Activated naive CD8-positive, alpha-beta T cell treated with anti-CD3 and anti-CD28 coated beads, Interleukin-2, amount 50 U/mL, for 24 hours (primary cell): ENCODE results near the gene CMSS1.
A peak's percentile ranks its signal among the peaks of the same experiment; 100 is the strongest.

Experiments used
- ATAC-seq: fragments of 150-1000 bp; cut with Tn5 transposase; one replicate; pipeline ENCODE4 v1.10.0; 2021
- DNase-seq: peaks from one replicate; pipeline ENCODE4 v3.0.0; 2021
- H3K27ac Mint-ChIP-seq: one replicate; pipeline ENCODE4 v1.8.0; 2021; ENCODE audit warnings: mild to moderate bottlenecking, mixed read lengths
- H3K27me3 Mint-ChIP-seq: one replicate; pipeline ENCODE4 v1.8.0; 2021; ENCODE audit warnings: mixed read lengths
- H3K36me3 Mint-ChIP-seq: one replicate; pipeline ENCODE4 v1.8.0; 2021; ENCODE audit warnings: low read depth, mixed read lengths
- H3K4me1 Mint-ChIP-seq: one replicate; pipeline ENCODE4 v1.8.0; 2021; ENCODE audit warnings: mixed read lengths
- H3K4me3 Mint-ChIP-seq: one replicate; pipeline ENCODE4 v1.8.0; 2021; ENCODE audit warnings: mild to moderate bottlenecking, moderate library complexity, mixed read lengths
- H3K9me3 Mint-ChIP-seq: one replicate; pipeline ENCODE4 v1.8.0; 2021; ENCODE audit warnings: mixed read lengths

CMSS1 gene

GRCh38 chr3:100125161-100125938 is 307.7 kb downstream of the CMSS1 start:
- Mint-ChIP-seq H3K27ac (no peak overlapping the region), H3K36me3 (peaks cover 2% of the 10 kb centered on the region), H3K9me3 (no peaks in the 10 kb centered on the region), H3K4me3 (no peak overlapping the region), H3K4me1 (no peaks in the 10 kb centered on the region), H3K27me3 (no peaks in the 10 kb centered on the region)
- DNase-seq, result no peak
- no peak for ATAC-seq

GRCh38 chr3:100127792-100128191 is 310.1 kb downstream of the CMSS1 start:
- Mint-ChIP-seq H3K9me3 (no peaks in the 10 kb centered on the region), H3K36me3 (peaks cover 2% of the 10 kb centered on the region), H3K4me1 (no peaks in the 10 kb centered on the region), H3K27me3 (no peaks in the 10 kb centered on the region), H3K27ac (no peak overlapping the region), H3K4me3 (no peak overlapping the region)
- no peak for ATAC-seq
- no peak for DNase-seq

GRCh38 chr3:100128565-100128964 is 310.9 kb downstream of the CMSS1 start:
- Mint-ChIP-seq H3K36me3 (peaks cover 2% of the 10 kb centered on the region), H3K4me3 (no peak overlapping the region), H3K4me1 (no peaks in the 10 kb centered on the region), H3K9me3 (no peaks in the 10 kb centered on the region), H3K27me3 (no peaks in the 10 kb centered on the region), H3K27ac (no peak overlapping the region)
- no peak for ATAC-seq
- no peak for DNase-seq

- Mint-ChIP-seq H3K27me3 (no peaks in the 10 kb centered on the region), H3K36me3 (peaks cover 2% of the 10 kb centered on the region)
- no peak for ATAC-seq
Observed at GRCh38 chr3:100129941-100130340, 312.3 kb downstream of the CMSS1 start.

GRCh38 chr3:100131241-100131640 is 313.6 kb downstream of the CMSS1 start:
- Mint-ChIP-seq H3K36me3 (peaks cover 2% of the 10 kb centered on the region), H3K9me3 (no peaks in the 10 kb centered on the region), H3K27me3 (no peaks in the 10 kb centered on the region), H3K4me3 (no peak overlapping the region), H3K4me1 (no peaks in the 10 kb centered on the region), H3K27ac (no peak overlapping the region)
- no peak for ATAC-seq
- DNase-seq, result no peak

More at GRCh38 chr3:100129941-100130340, 312.3 kb downstream of the CMSS1 start:
- Mint-ChIP-seq H3K9me3 (no peaks in the 10 kb centered on the region), H3K4me3 (no peak overlapping the region), H3K4me1 (no peaks in the 10 kb centered on the region), H3K27ac (no peak overlapping the region)
- no peak for DNase-seq

GRCh38 chr3:100136921-100137320 is 319.3 kb downstream of the CMSS1 start:
- Mint-ChIP-seq H3K27me3 (no peaks in the 10 kb centered on the region), H3K4me1 (no peaks in the 10 kb centered on the region), H3K9me3 (peaks cover 10% of the 10 kb centered on the region), H3K4me3 (no peak overlapping the region), H3K36me3 (peaks cover 17% of the 10 kb centered on the region), H3K27ac (no peak overlapping the region)
- DNase-seq (no peak), ATAC-seq (no peak)

GRCh38 chr3:100140976-100141375 is 323.3 kb downstream of the CMSS1 start:
- H3K9me3 Mint-ChIP-seq, result peaks cover 22% of the 10 kb centered on the region
- H3K36me3 Mint-ChIP-seq, result peaks cover 27% of the 10 kb centered on the region
- no peak overlapping the region for H3K4me3 Mint-ChIP-seq
- no peak overlapping the region for H3K27ac Mint-ChIP-seq
- no peaks in the 10 kb centered on the region for H3K4me1 Mint-ChIP-seq
- no peak for ATAC-seq
- no peaks in the 10 kb centered on the region for H3K27me3 Mint-ChIP-seq
- DNase-seq, result no peak

- H3K36me3 Mint-ChIP-seq, result peaks cover 28% of the 10 kb centered on the region
- H3K4me1 Mint-ChIP-seq, result no peaks in the 10 kb centered on the region
- no peak for DNase-seq
- H3K27me3 Mint-ChIP-seq, result no peaks in the 10 kb centered on the region
- no peak overlapping the region for H3K4me3 Mint-ChIP-seq
- ATAC-seq, result no peak
- no peak overlapping the region for H3K27ac Mint-ChIP-seq
- H3K9me3 Mint-ChIP-seq, result peaks cover 22% of the 10 kb centered on the region
Observed at GRCh38 chr3:100141586-100141985, 323.9 kb downstream of the CMSS1 start.

- ATAC-seq (peak; percentile 49), DNase-seq (no peak)
- no peaks in the 10 kb centered on the region for H3K27me3 Mint-ChIP-seq
- no peak overlapping the region for H3K27ac Mint-ChIP-seq
- H3K4me3 Mint-ChIP-seq, result no peak overlapping the region
- no peaks in the 10 kb centered on the region for H3K4me1 Mint-ChIP-seq
- peaks cover 37% of the 10 kb centered on the region for H3K36me3 Mint-ChIP-seq
- H3K9me3 Mint-ChIP-seq, result peaks cover 22% of the 10 kb centered on the region
Observed at GRCh38 chr3:100144255-100144866, 326.7 kb downstream of the CMSS1 start.

- DNase-seq (no peak), ATAC-seq (no peak)
- Mint-ChIP-seq H3K36me3 (peaks cover 56% of the 10 kb centered on the region), H3K27me3 (no peaks in the 10 kb centered on the region), H3K4me3 (no peak overlapping the region), H3K27ac (no peak overlapping the region), H3K9me3 (peaks cover 9% of the 10 kb centered on the region), H3K4me1 (peaks cover 6% of the 10 kb centered on the region)
Observed at GRCh38 chr3:100149130-100149529, 331.5 kb downstream of the CMSS1 start.

- Mint-ChIP-seq H3K9me3 (peaks cover 10% of the 10 kb centered on the region), H3K4me1 (peaks cover 6% of the 10 kb centered on the region), H3K27me3 (no peaks in the 10 kb centered on the region), H3K27ac (no peak overlapping the region), H3K4me3 (no peak overlapping the region), H3K36me3 (peaks cover 58% of the 10 kb centered on the region)
- no peak for ATAC-seq
- DNase-seq, result no peak
Observed at GRCh38 chr3:100149713-100150415, 332.2 kb downstream of the CMSS1 start.

GRCh38 chr3:100150473-100150872 is 332.8 kb downstream of the CMSS1 start:
- Mint-ChIP-seq H3K27me3 (no peaks in the 10 kb centered on the region), H3K9me3 (peaks cover 17% of the 10 kb centered on the region), H3K36me3 (peaks cover 65% of the 10 kb centered on the region), H3K4me3 (no peak overlapping the region), H3K27ac (peak overlapping the region; percentile 61), H3K4me1 (peaks cover 6% of the 10 kb centered on the region)
- DNase-seq (no peak), ATAC-seq (no peak)

GRCh38 chr3:100151024-100151707 is 333.5 kb downstream of the CMSS1 start:
- DNase-seq, result no peak
- peaks cover 6% of the 10 kb centered on the region for H3K4me1 Mint-ChIP-seq
- H3K9me3 Mint-ChIP-seq, result peaks cover 21% of the 10 kb centered on the region
- no peak overlapping the region for H3K4me3 Mint-ChIP-seq
- peaks cover 68% of the 10 kb centered on the region for H3K36me3 Mint-ChIP-seq
- no peaks in the 10 kb centered on the region for H3K27me3 Mint-ChIP-seq
- peak overlapping the region; percentile 61 for H3K27ac Mint-ChIP-seq
- no peak for ATAC-seq

GRCh38 chr3:100154171-100154570 is 336.5 kb downstream of the CMSS1 start:
- Mint-ChIP-seq H3K27ac (no peak overlapping the region), H3K9me3 (peaks cover 27% of the 10 kb centered on the region), H3K27me3 (no peaks in the 10 kb centered on the region), H3K4me3 (no peak overlapping the region), H3K4me1 (peaks cover 6% of the 10 kb centered on the region), H3K36me3 (peaks cover 69% of the 10 kb centered on the region)
- ATAC-seq (no peak), DNase-seq (no peak)
